Endodermal cell (in vitro differentiated cells): ENCODE data around the gene CFI. TPM values are rescaled to one million over a fixed set of nuclear protein-coding genes. Genes with fewer than 3 reads are reported as not detected.

ENCODE experiments used
- DNase-seq: peaks from one replicate; pipeline ENCODE4 v3.0.0-alpha.2; 2017
- H3K27ac ChIP-seq: 2 replicates; pipeline ENCODE4 v1.5.1; 2013; ENCODE audit warnings: mild to moderate bottlenecking, low read depth, low read length, moderate library complexity
- H3K27me3 ChIP-seq: 2 replicates; pipeline ENCODE4 v1.6.1; 2013; ENCODE audit warnings: mild to moderate bottlenecking, low read length, moderate library complexity; ENCODE audit not compliant: insufficient read depth, control insufficient read depth, poor library complexity, severe bottlenecking
- H3K36me3 ChIP-seq: 2 replicates; pipeline ENCODE4 v1.7.0; 2013; ENCODE audit warnings: mild to moderate bottlenecking, low read length, moderate library complexity; ENCODE audit not compliant: control insufficient read depth, insufficient read depth
- H3K4me1 ChIP-seq: one replicate; pipeline ENCODE4 v1.7.0; 2013; ENCODE audit warnings: low read length; ENCODE audit not compliant: control insufficient read depth, insufficient read depth
- H3K4me3 ChIP-seq: 2 replicates; pipeline ENCODE4 v1.5.1; 2013; ENCODE audit warnings: mild to moderate bottlenecking, low read length, moderate library complexity
- H3K9ac ChIP-seq: 2 replicates; pipeline ENCODE4 v1.6.1; 2013; ENCODE audit warnings: mild to moderate bottlenecking, low read length, moderate library complexity; ENCODE audit not compliant: poor library complexity, severe bottlenecking; ENCODE audit errors: extremely low read depth
- H3K9me3 ChIP-seq: 2 replicates; pipeline ENCODE4 v1.6.1; 2013; ENCODE audit warnings: mild to moderate bottlenecking, low read length, moderate library complexity; ENCODE audit not compliant: control insufficient read depth
- H3K27ac Mint-ChIP-seq: 2 replicates; pipeline ENCODE4 v1.8.0; 2020; ENCODE audit warnings: mixed read lengths
- H3K27me3 Mint-ChIP-seq: 2 replicates; pipeline ENCODE4 v1.8.0; 2021; ENCODE audit warnings: mild to moderate bottlenecking, mixed read lengths; ENCODE audit not compliant: insufficient read depth
- H3K36me3 Mint-ChIP-seq: 2 replicates; pipeline ENCODE4 v1.8.0; 2020; ENCODE audit warnings: low read depth, mixed read lengths
- H3K4me1 Mint-ChIP-seq: 2 replicates; pipeline ENCODE4 v1.8.0; 2020; ENCODE audit warnings: mixed read lengths
- H3K4me3 Mint-ChIP-seq: 2 replicates; pipeline ENCODE4 v1.8.0; 2020; ENCODE audit warnings: mild to moderate bottlenecking, moderate library complexity, mixed read lengths
- H3K9me3 Mint-ChIP-seq: 2 replicates; pipeline ENCODE4 v1.8.0; 2020; ENCODE audit warnings: mild to moderate bottlenecking, mixed read lengths
- CTCF ChIP-seq: fragments of 200-600 bp; sonication (generic); conservative IDR thresholded peaks from 2 replicates; pipeline ENCODE4 v1.5.0; 2021; ENCODE audit warnings: antibody characterized with exemption, mild to moderate bottlenecking
- WGBS, 2 experiments: methylation state at CpG; one replicate each; pipeline versions ENCODE4 v1.1.5 to v1.1.7; 2013; ENCODE audit warnings: missing lambda C conversion rate in 2 of 2, mixed read lengths in 1 of 2; ENCODE audit not compliant: insufficient coverage in 1 of 2, insufficient read length in 1 of 2; 5-methylcytosine and 5-hydroxymethylcytosine counted together
- total RNA-seq, 2 donors: library from RNA; stranded (reverse); fragmentation: NEBNext Ultra II Directional in 1 of 2; extraction: Animal tissue kit (Norgen Biotek cat#: 25700) in 1 of 2; gene quantifications; 2 replicates in 1 of 2; 3 replicates in 1 of 2; pipeline ENCODE4 v1.2.1, GENCODE V29; 2021

Gene CFI
- total RNA-seq, 2 donors from 2014 or later = not detected

DNA sequence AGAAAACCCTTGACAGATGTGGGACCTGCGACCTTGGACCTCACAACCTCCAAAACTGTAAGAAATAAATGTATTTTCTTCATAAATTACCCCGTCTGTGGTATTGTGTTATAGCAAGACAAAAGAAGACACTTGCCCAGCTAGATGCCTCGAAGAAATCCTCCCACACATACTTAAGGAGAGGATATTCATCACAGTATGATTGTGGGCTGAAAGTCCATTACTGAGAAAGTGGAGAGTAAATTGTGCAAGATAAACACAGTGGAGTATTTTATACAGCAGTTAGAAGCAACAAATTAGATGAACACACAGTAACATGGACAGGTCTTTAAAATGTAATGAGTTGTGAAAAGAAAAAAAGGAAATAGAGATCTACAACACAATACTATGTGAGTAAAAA is 46.1 kb downstream of the CFI start:
- H3K9me3 ChIP-seq = no peaks in the 10 kb centered on the region
- 78% methylated on average over 3 of the region's 3 CpGs; no CpG with 5 or more reads in 1 of the 2 experiments for WGBS, 2 experiments
- Mint-ChIP-seq H3K27ac (no peak overlapping the region), H3K9me3 (no peaks in the 10 kb centered on the region), H3K4me1 (no peaks in the 10 kb centered on the region), H3K36me3 (no peaks in the 10 kb centered on the region), H3K4me3 (no peak overlapping the region), H3K27me3 (no peaks in the 10 kb centered on the region)
- H3K9ac ChIP-seq = no peak overlapping the region
- H3K27me3 ChIP-seq = peaks cover 5% of the 10 kb centered on the region
- H3K4me1 ChIP-seq = no peaks in the 10 kb centered on the region
- TF ChIP-seq CTCF = no peak
- H3K36me3 ChIP-seq = no peaks in the 10 kb centered on the region
- no peak overlapping the region for H3K27ac ChIP-seq
- DNase-seq = no peak
- no peak overlapping the region for H3K4me3 ChIP-seq

GRCh38 chr4:109754093-109754857 is 47.5 kb downstream of the CFI start:
- Mint-ChIP-seq H3K36me3 (no peaks in the 10 kb centered on the region), H3K4me3 (no peak overlapping the region), H3K27me3 (no peaks in the 10 kb centered on the region), H3K27ac (no peak overlapping the region), H3K4me1 (peaks cover 5% of the 10 kb centered on the region), H3K9me3 (no peaks in the 10 kb centered on the region)
- 80 to 91% methylated on average over 1 to 6 of the region's 7 CpGs for whole genome bisulfite sequencing, 2 experiments
- Histone ChIP-seq H3K27ac (no peak overlapping the region), H3K4me1 (no peaks in the 10 kb centered on the region), H3K36me3 (no peaks in the 10 kb centered on the region), H3K9me3 (no peaks in the 10 kb centered on the region), H3K9ac (no peak overlapping the region), H3K27me3 (peaks cover 5% of the 10 kb centered on the region), H3K4me3 (no peak overlapping the region)
- TF ChIP-seq CTCF = no peak
- DNase-seq = no peak

- DNase-seq = no peak
- Histone ChIP-seq H3K27ac (no peak overlapping the region), H3K9ac (no peak overlapping the region), H3K4me1 (no peaks in the 10 kb centered on the region), H3K4me3 (no peak overlapping the region), H3K36me3 (no peaks in the 10 kb centered on the region), H3K27me3 (peaks cover 5% of the 10 kb centered on the region), H3K9me3 (no peaks in the 10 kb centered on the region)
- Mint-ChIP-seq H3K27ac (no peak overlapping the region), H3K27me3 (no peaks in the 10 kb centered on the region), H3K36me3 (no peaks in the 10 kb centered on the region), H3K9me3 (no peaks in the 10 kb centered on the region), H3K4me3 (no peak overlapping the region), H3K4me1 (peaks cover 8% of the 10 kb centered on the region)
- TF ChIP-seq CTCF = no peak
- no CpG with 5 or more reads among the region's 1 CpG for WGBS, 2 experiments
Observed at GRCh38 chr4:109752525-109752924, 49.3 kb downstream of the CFI start.
